ENCODE data around the gene PRR20G.

DNA sequence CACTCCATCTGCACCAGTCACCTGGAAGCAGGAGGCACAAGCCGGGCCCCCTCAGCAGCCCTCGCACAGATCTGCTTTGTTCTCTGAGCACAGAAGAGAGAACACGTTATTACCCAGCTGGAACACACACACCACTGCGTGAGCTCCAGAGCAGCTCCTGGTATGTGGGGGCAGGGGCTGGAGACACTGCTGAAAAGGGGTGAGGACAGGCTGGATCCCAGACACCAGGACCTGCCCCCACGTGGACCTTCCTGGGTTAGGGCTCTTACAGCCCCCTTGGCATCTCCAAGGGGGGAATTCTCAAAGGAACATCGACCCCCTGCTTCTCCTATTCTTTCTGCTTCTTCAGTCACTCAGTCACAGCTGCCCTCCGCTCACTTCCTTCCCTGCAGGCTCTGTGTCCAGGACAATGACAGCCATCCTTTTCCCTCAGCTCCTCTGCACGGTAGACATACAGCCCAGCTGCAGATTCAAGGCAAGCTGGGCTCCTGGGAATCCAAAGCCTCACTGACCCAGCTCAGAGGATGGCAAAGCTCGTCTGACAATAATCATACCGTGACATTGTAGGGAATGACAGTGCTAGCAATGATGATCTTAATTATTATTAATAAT lies 33.7 kb downstream of the PRR20G start:
- TF ChIP-seq EZH2 (IDR thresholded peaks at IDR 0.05; ENCODE audit: insufficient read depth, poor library complexity, severe bottlenecking) (no peak), EZH2phosphoT487 (IDR thresholded peaks at IDR 0.05; ENCODE audit: insufficient read depth, low read depth) (no peak)
